Caco-2 (cell line): ENCODE measurements around the gene NAA30. TPM values are rescaled to one million over a fixed set of nuclear protein-coding genes. Genes with fewer than 3 reads are reported as not detected.
A peak's percentile ranks its signal among the peaks of the same experiment; 100 is the strongest.

ENCODE experiments used
- BruUV-seq: library from RNA; stranded (reverse); fragments of 400-500 nt; replicated peaks from 2 replicates; lab custom pipeline; 2021; lab: Mats Ljungman, UMichigan
- CTCF ChIA-PET: fragments of 300-600 bp; sonication (Branson Sonifier 250); formaldehyde crosslinking; loops from one replicate; lab custom pipeline; 2022; ENCODE audit warnings: antibody characterized with exemption; lab: Charles Lee
- POLR2A ChIA-PET: fragments of 300-600 bp; sonication (Branson Sonifier 250); formaldehyde crosslinking; loops from one replicate; lab custom pipeline; 2022; ENCODE audit warnings: antibody characterized with exemption; lab: Charles Lee
- DNase-seq, 2 experiments: peaks; one replicate each; pipeline versions ENCODE4 v3.0.0 to v3.0.0-alpha.2; 2020 to 2022
- H3K27me3 ChIP-seq: replicated peaks from 2 replicates; pipeline ENCODE4 v1.6.0; 2011; ENCODE audit warnings: low read length; ENCODE audit not compliant: control insufficient read depth, insufficient read depth
- H3K36me3 ChIP-seq: 2 replicates; pipeline ENCODE4 v1.5.1; 2011; ENCODE audit warnings: low read length; ENCODE audit not compliant: control insufficient read depth, insufficient read depth
- H3K4me1 ChIP-seq: fragments of 250-450 bp; sonication (Bioruptor Pico); 2 replicates; pipeline ENCODE4 v1.5.1; 2020; ENCODE audit warnings: mild to moderate bottlenecking
- H3K4me3 ChIP-seq: 2 replicates; pipeline ENCODE4 v1.5.1; 2011; ENCODE audit warnings: low read depth, mild to moderate bottlenecking, control low read depth, low read length
- H3K9me3 ChIP-seq: fragments of 250-450 bp; sonication (Bioruptor Pico); 2 replicates; pipeline ENCODE4 v1.5.1; 2020; ENCODE audit warnings: mild to moderate bottlenecking, moderate library complexity
- H3K27ac Mint-ChIP-seq: one replicate; pipeline ENCODE4 v1.8.0; 2022; ENCODE audit warnings: mixed read lengths; ENCODE audit not compliant: unreplicated experiment
- H3K27me3 Mint-ChIP-seq: one replicate; pipeline ENCODE4 v1.8.0; 2022; ENCODE audit warnings: mixed read lengths; ENCODE audit not compliant: insufficient read depth, unreplicated experiment
- H3K36me3 Mint-ChIP-seq: one replicate; pipeline ENCODE4 v1.8.0; 2022; ENCODE audit warnings: mild to moderate bottlenecking, mixed read lengths; ENCODE audit not compliant: insufficient read depth, unreplicated experiment
- H3K4me1 Mint-ChIP-seq: one replicate; pipeline ENCODE4 v1.8.0; 2022; ENCODE audit warnings: low read depth, mixed read lengths; ENCODE audit not compliant: unreplicated experiment
- H3K4me3 Mint-ChIP-seq: one replicate; pipeline ENCODE4 v1.8.0; 2022; ENCODE audit warnings: mild to moderate bottlenecking, moderate library complexity, mixed read lengths; ENCODE audit not compliant: unreplicated experiment
- H3K9me3 Mint-ChIP-seq: one replicate; pipeline ENCODE4 v1.8.0; 2022; ENCODE audit warnings: mixed read lengths; ENCODE audit not compliant: unreplicated experiment
- CTCF ChIP-seq, 2 experiments: fragments of 200-600 bp in 1 of 2; IDR thresholded peaks; 1 replicate in 1 of 2; 2 replicates in 1 of 2; pipeline versions ENCODE4 v1.5.1 to v1.8.0; 2011 to 2022; ENCODE audit warnings: antibody characterized with exemption in 1 of 2, control low read depth in 1 of 2, inconsistent platforms in 1 of 2, low read depth in 1 of 2, low read length in 1 of 2, mild to moderate bottlenecking in 1 of 2, moderate library complexity in 1 of 2; ENCODE audit not compliant: insufficient read depth in 1 of 2, severe bottlenecking in 1 of 2, unreplicated experiment in 1 of 2
- intact Hi-C: fragments of 100-400 bp; cut with micrococcal nuclease; formaldehyde crosslinking; loops from one replicate; pipeline ENCODE4 v1.10.0; 2022; ENCODE audit not compliant: unreplicated experiment
- total RNA-seq: library from RNA; stranded (reverse); gene quantifications from 2 replicates; pipeline ENCODE4 v1.2.3, GENCODE V29; 2022

The NAA30 gene
- total RNA-seq, 1 experiment from 2014 or later: 23.7 TPM

- Mint-ChIP-seq H3K9me3 (no peaks in the 10 kb centered on the region), H3K27me3 (no peaks in the 10 kb centered on the region), H3K4me3 (no peak overlapping the region), H3K27ac (no peak overlapping the region), H3K4me1 (peaks cover 28% of the 10 kb centered on the region), H3K36me3 (no peaks in the 10 kb centered on the region)
- no peak for DNase-seq
- no peaks in the 10 kb centered on the region for H3K36me3 ChIP-seq
- H3K27me3 ChIP-seq: no peaks in the 10 kb centered on the region
- peaks cover 30% of the 10 kb centered on the region for H3K4me1 ChIP-seq
- no TSS peak for BruUV-seq
- intact Hi-C loops: no loop called here
- CTCF ChIA-PET: interaction anchor here (0.5 kb wide), 1 partner anchor 785 kb away, joined by 3 read pairs; no protein-coding TSS in a partner anchor
- TF ChIP-seq CTCF (IDR thresholded peaks at IDR 0.05; ENCODE audit: insufficient read depth in 1 of 2, low read depth in 1 of 2, low read length in 1 of 2, severe bottlenecking in 1 of 2, unreplicated experiment in 1 of 2): no peak
- POLR2A ChIA-PET: no interaction called here
- H3K4me3 ChIP-seq: no peak overlapping the region
- H3K9me3 ChIP-seq: no peaks in the 10 kb centered on the region
These were observed 9.5 kb upstream of the NAA30 start for GRCh38 chr14:57380935-57381334.

GRCh38 chr14:57382283-57382682 is 8.1 kb upstream of the NAA30 start:
- H3K27me3 Mint-ChIP-seq: no peaks in the 10 kb centered on the region

DNA sequence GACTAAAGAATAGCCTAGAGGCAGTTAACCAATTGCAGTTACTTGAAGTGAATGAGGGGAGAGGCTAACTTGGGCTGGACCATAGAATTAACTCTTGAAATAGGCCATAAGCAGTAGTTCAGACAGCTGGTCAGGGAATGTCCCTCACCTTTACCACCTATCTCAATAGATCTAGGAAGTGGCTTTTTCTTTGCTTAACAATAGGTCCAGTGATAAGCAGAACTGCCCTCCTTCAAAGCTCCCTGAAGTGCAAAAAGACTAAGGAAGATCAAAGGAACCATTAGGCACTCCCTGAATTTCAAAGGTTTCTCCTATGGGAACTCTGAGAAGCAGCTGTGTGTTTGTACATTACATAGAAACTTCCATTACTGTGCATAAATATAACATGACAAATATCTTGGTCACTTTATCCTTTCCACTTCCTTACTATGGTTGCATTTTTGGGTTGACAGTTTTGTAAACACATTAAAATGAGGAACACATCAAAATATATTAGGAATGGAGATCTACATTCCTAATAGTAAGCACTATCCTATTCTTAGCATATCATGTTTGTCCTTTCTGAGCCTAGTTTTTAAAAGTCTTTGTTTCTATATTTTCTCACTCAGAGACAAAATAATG is 7.2 kb upstream of the NAA30 start:
- Mint-ChIP-seq H3K4me3 (no peak overlapping the region), H3K4me1 (peaks cover 31% of the 10 kb centered on the region), H3K27me3 (no peaks in the 10 kb centered on the region), H3K9me3 (no peaks in the 10 kb centered on the region), H3K36me3 (no peaks in the 10 kb centered on the region), H3K27ac (no peak overlapping the region)
- Histone ChIP-seq H3K36me3 (no peaks in the 10 kb centered on the region), H3K9me3 (no peaks in the 10 kb centered on the region), H3K4me3 (no peak overlapping the region), H3K27me3 (no peaks in the 10 kb centered on the region), H3K4me1 (peaks cover 30% of the 10 kb centered on the region)
- intact Hi-C loops: no loop called here
- no peak for TF ChIP-seq CTCF (IDR thresholded peaks at IDR 0.05; ENCODE audit: insufficient read depth in 1 of 2, low read depth in 1 of 2, low read length in 1 of 2, severe bottlenecking in 1 of 2, unreplicated experiment in 1 of 2)
- DNase-seq: peak; percentile 56 to 60
- CTCF ChIA-PET: no interaction called here
- POLR2A ChIA-PET: interaction anchor here (0.7 kb wide), 2 partner anchors 114 to 195 kb away, joined by 3 read pairs; no protein-coding TSS in a partner anchor
- BruUV-seq: no TSS peak

More at GRCh38 chr14:57382283-57382682, 8.1 kb upstream of the NAA30 start:
- DNase-seq: no peak
- Mint-ChIP-seq H3K4me3 (no peak overlapping the region), H3K9me3 (no peaks in the 10 kb centered on the region), H3K4me1 (peaks cover 31% of the 10 kb centered on the region), H3K36me3 (no peaks in the 10 kb centered on the region), H3K27ac (peak overlapping the region; percentile 69)
- Histone ChIP-seq H3K27me3 (no peaks in the 10 kb centered on the region), H3K9me3 (no peaks in the 10 kb centered on the region), H3K36me3 (no peaks in the 10 kb centered on the region), H3K4me1 (peaks cover 30% of the 10 kb centered on the region), H3K4me3 (no peak overlapping the region)
- ChIA-PET POLR2A (no interaction called here), CTCF (no interaction called here)
- BruUV-seq: no TSS peak
- intact Hi-C loops: no loop called here
- no peak for TF ChIP-seq CTCF (IDR thresholded peaks at IDR 0.05; ENCODE audit: insufficient read depth in 1 of 2, low read depth in 1 of 2, low read length in 1 of 2, severe bottlenecking in 1 of 2, unreplicated experiment in 1 of 2)
